ENCODE results near the gene RXRA.

GRCh38 chr9:134385915-134386314, 59.7 kb downstream of the RXRA start:
- TF ChIP-seq CTCF (IDR thresholded peaks at IDR 0.05) (no peak), ZFX (IDR thresholded peaks at IDR 0.05; ENCODE audit: borderline replicate concordance) (no peak)

All from 22Rv1 (cell line).